ENCODE results near the gene SORL1.
A peak's percentile ranks its signal among the peaks of the same experiment; 100 is the strongest.

The SORL1 gene

DNA sequence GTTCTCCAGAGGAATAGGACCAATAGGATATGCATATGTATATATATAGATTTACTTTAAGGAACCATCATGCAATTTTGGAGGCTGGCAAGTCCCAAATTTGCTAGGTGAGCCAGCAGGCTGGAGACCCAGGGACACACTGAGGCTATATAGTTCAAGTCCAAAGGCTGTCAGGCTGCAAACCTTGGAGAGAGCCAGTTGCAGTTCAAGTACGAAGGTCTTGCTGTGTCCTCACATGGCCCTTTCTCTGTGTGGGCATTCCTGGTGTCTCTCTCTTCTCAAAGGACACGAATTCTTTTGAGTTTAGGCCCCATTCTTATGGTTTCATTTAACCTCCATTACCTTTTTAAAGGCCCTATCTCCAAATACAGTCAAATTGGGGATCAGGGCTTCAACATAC lies 135.1 kb downstream of the SORL1 start:
- DNase-seq (ENCODE audit: low read depth, low spot score), result no peak

DNA sequence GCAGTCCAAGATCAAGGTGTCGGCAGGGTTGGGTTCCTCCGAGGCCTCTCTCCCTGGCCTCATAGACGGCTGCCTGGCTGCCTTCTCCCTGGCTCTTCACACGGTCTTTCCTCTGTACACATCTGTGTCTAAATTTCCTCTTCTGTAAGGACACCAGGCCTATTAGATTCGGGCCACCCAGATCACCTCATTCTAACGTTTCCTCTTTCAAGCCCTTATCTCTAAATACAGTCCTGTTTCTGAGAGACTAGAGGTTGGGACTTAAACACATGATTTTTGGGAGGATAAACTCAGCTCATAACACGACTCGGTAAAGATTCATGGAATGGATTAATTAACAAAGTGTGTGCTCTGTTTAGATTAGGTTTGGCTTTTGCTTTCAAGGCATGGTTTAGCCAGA lies 136.6 kb downstream of the SORL1 start:
- no peak for DNase-seq (ENCODE audit: low read depth, low spot score)

- DNase-seq (ENCODE audit: low read depth, low spot score), result no peak
Measured at GRCh38 chr11:121589946-121590537, 137.9 kb downstream of the SORL1 start.

- no peak for DNase-seq (ENCODE audit: low read depth, low spot score)
Measured at GRCh38 chr11:121590772-121591404, 138.8 kb downstream of the SORL1 start.

- peak; percentile 47 for DNase-seq (ENCODE audit: low read depth, low spot score)
Measured at GRCh38 chr11:121591405-121592033, 139.4 kb downstream of the SORL1 start.

- no peak for DNase-seq (ENCODE audit: low read depth, low spot score)
Measured at GRCh38 chr11:121592708-121593107, 140.6 kb downstream of the SORL1 start.

- no peak for DNase-seq (ENCODE audit: low read depth, low spot score)
Measured at GRCh38 chr11:121595717-121596161, 143.6 kb downstream of the SORL1 start.

GRCh38 chr11:121596195-121597155 lies 144.4 kb downstream of the SORL1 start:
- DNase-seq (ENCODE audit: low read depth, low spot score), result no peak

DNA sequence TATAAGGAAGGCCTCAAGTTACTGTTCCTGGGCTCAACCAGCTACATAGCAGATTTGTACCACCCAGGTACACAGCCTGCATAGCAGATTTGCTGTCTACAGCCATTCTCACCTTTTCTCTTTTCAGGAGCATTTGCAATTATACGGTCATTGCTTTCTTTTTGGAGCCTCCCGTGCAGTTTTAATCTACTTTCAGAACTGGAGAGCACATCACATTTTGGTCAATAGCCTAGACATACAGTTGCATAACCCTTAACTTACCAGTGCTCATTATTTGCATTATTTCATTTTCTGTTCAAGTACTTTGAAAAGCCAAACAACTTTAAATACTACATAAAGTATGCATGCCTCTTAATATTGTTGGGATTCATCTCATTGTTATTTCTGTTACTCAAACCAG lies 151.2 kb downstream of the SORL1 start:
- no peak for DNase-seq (ENCODE audit: low read depth, low spot score)

DNA sequence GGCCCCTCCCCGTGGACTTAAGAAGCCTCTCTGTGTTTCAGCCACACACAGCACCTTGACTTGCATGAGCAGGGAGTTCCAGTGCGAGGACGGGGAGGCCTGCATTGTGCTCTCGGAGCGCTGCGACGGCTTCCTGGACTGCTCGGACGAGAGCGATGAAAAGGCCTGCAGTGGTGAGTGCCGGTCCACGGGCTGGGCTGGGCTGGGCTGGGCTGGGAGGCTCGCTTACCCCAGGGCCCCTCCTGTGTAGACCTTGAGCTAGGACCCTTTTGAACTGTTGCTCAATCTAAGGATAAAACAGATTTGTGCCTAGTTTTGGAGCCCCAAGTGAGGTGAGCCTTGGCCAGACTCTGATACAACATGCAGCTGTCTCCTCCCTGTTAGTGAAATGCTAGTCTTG lies 152.0 kb downstream of the SORL1 start:
- no peak for DNase-seq (ENCODE audit: low read depth, low spot score)

- no peak for DNase-seq (ENCODE audit: low read depth, low spot score)
Measured at GRCh38 chr11:121606354-121606753, 154.2 kb downstream of the SORL1 start.

DNA sequence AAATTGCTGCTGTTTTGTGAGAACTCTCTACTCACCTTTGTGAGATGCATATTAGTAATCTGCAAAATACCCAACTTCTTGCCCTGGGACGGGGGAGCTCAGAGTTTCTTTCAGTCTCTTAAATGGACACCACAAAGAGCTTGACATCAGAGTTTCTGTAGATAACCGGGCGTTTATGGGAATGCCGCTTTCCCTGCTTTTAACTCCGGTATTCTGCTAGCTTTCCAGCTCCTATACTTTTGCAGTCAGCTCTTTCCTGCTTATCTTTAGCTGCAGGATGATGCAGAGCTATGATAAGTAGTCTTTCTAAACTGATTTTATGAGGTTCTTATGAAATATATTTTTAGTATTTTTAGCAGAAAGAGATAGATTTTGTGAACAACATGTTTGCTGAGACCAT lies 155.2 kb downstream of the SORL1 start:
- no peak for DNase-seq (ENCODE audit: low read depth, low spot score)

GRCh38 chr11:121608545-121609098 lies 156.5 kb downstream of the SORL1 start:
- no peak for DNase-seq (ENCODE audit: low read depth, low spot score)

DNA sequence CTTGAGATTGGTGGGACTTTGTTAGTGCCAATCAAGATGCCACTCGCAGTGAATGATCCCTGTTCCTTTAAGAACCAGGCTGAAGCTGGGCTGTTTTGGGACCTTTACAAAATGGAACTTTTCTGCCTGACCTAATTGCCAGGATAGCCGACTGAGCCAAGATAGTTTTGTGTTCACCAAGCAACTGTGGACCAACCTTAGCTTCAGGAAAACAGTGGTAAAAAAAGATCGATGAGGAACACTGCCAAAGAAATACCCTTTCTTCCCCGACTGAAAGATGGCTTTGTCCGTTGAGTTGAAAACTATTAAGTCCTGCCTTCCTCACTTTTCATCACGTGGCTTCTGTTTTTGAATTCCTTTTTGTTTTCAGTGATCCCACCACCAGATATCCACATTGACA lies 158.6 kb downstream of the SORL1 start:
- no peak for DNase-seq (ENCODE audit: low read depth, low spot score)

DNA sequence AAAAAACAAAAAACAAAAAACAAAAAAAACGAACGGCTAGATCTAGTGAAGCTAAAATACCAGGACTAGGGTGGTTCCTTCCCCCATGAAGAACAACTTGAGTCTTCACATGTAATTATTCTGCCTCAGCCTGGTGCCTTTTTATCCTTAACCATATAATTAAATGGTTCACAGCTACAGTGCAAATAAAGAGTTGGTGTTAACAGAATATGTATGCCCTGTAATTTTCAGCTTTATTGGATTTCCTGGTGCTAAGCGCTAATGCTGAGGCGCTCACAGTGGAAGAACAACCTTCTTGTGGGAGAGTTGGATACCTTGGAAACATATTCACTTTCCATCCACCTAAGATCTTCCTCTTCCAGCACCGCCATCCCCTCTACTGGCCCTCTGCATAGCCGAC lies 159.1 kb downstream of the SORL1 start:
- no peak for DNase-seq (ENCODE audit: low read depth, low spot score)

- no peak for DNase-seq (ENCODE audit: low read depth, low spot score)
Measured at GRCh38 chr11:121613724-121614123, 161.6 kb downstream of the SORL1 start.

- DNase-seq (ENCODE audit: low read depth, low spot score), result peak; percentile 75
Measured at GRCh38 chr11:121614636-121615240, 162.6 kb downstream of the SORL1 start.

DNA sequence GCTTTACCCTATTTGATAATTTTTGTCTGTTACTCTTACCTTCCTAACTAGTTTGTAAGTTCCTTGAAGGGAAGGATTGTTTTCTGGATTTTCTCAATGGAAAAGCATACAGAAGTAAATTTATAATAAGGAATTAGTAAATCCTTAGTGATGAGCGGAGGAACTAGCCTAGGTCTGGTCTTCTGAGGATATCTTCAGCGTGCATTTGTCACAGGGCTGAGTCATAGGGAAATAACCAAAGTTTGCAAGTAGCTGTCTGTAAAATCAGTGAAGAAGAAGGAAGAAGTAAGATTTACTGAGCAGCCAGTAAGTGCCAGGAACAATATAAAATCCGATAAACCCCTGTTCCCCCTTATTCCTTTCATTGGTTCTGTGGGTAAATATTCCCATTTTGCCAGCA lies 163.4 kb downstream of the SORL1 start:
- DNase-seq (ENCODE audit: low read depth, low spot score), result no peak

GRCh38 chr11:121618516-121618915 lies 166.4 kb downstream of the SORL1 start:
- DNase-seq (ENCODE audit: low read depth, low spot score), result no peak

GRCh38 chr11:121625777-121626506 lies 173.8 kb downstream of the SORL1 start:
- no peak for DNase-seq (ENCODE audit: low read depth, low spot score)

DNA sequence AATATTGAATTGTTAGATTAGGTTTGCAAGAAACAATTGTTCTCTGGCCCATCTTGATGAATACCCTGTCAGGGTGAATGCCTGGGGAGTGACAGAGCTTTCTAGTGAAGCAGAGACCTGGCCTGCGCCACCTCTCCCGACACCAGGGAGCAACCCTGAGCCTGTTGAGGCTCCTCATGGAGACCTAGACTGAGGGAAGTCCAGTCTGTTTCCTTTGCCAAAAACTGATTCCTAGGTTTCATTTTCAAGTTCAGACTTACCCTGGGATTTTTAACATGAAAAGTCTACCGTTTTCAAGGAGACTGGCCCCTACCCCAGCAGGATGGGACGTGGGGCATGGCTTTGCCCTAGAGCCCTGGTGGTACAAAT lies 174.4 kb downstream of the SORL1 start:
- DNase-seq (ENCODE audit: low read depth, low spot score), result no peak
